ENCODE data around the gene RTBDN. TPM values are rescaled to one million over a fixed set of nuclear protein-coding genes. Genes with fewer than 3 reads are reported as not detected.

Gene RTBDN
- not detected for total RNA-seq
- long read RNA-seq, donor 1, result 0 reads
- long read RNA-seq, donor 2, result 0 reads

GRCh38 chr19:12834566-12834943 is at the start of gene RTBDN:
RTBDN (minus strand) TSS chr19:12834579; CDS start chr19:12829979, 4,600 bp downstream.
- no peak for DNase-seq (ENCODE audit: low spot score)
- intact Hi-C loops (cut with DNase I), result no loop called here

GRCh38 chr19:12882589-12882988 is 48.2 kb upstream of the RTBDN start:
- intact Hi-C loops (cut with DNase I), result no loop called here
- no peak for DNase-seq (ENCODE audit: low spot score)

- DNase-seq (ENCODE audit: low spot score), result peak; percentile 99
- intact Hi-C loops (cut with DNase I), result no loop called here
Measured at GRCh38 chr19:12881172-12881808, 46.9 kb upstream of the RTBDN start, which contains the start of gene DNASE2. DNASE2 (minus strand) TSS chr19:12881449; CDS start chr19:12881375, 74 bp downstream.

- DNase-seq (ENCODE audit: low spot score), result no peak
- intact Hi-C loops (cut with DNase I), result no loop called here
Measured at GRCh38 chr19:12880551-12881171, 46.3 kb upstream of the RTBDN start.

GRCh38 chr19:12875086-12875485 is 40.7 kb upstream of the RTBDN start:
- intact Hi-C loops (cut with DNase I), result no loop called here
- no peak for DNase-seq (ENCODE audit: low spot score)

GRCh38 chr19:12873891-12874745 is 39.7 kb upstream of the RTBDN start:
- DNase-seq (ENCODE audit: low spot score), result no peak

GRCh38 chr19:12872941-12873890 is 38.8 kb upstream of the RTBDN start:
- intact Hi-C loops (cut with DNase I), result no loop called here
- DNase-seq (ENCODE audit: low spot score), result peak; percentile 91

More at GRCh38 chr19:12873891-12874745, 39.7 kb upstream of the RTBDN start:
- intact Hi-C loops (cut with DNase I), result no loop called here

- DNase-seq (ENCODE audit: low spot score), result no peak
- intact Hi-C loops (cut with DNase I), result no loop called here
Measured at GRCh38 chr19:12872255-12872654, 37.9 kb upstream of the RTBDN start.

- intact Hi-C loops (cut with DNase I), result no loop called here
- DNase-seq (ENCODE audit: low spot score), result no peak
Measured at GRCh38 chr19:12871681-12872080, 37.3 kb upstream of the RTBDN start.

GRCh38 chr19:12868540-12869112 is 34.2 kb upstream of the RTBDN start:
- DNase-seq (ENCODE audit: low spot score), result no peak
- intact Hi-C loops (cut with DNase I), result no loop called here

- intact Hi-C loops (cut with DNase I), result no loop called here
- no peak for DNase-seq (ENCODE audit: low spot score)
Measured at GRCh38 chr19:12867120-12868099, 33.0 kb upstream of the RTBDN start.

- intact Hi-C loops (cut with DNase I), result no loop called here
- DNase-seq (ENCODE audit: low spot score), result no peak
Measured at GRCh38 chr19:12866416-12867119, 32.2 kb upstream of the RTBDN start.

GRCh38 chr19:12865746-12866415 is 31.5 kb upstream of the RTBDN start:
- intact Hi-C loops (cut with DNase I), result no loop called here

GRCh38 chr19:12864721-12865715 is 30.6 kb upstream of the RTBDN start:
- intact Hi-C loops (cut with DNase I), result no loop called here
- no peak for DNase-seq (ENCODE audit: low spot score)

More at GRCh38 chr19:12865746-12866415, 31.5 kb upstream of the RTBDN start:
- no peak for DNase-seq (ENCODE audit: low spot score)

GRCh38 chr19:12864143-12864542 is 29.8 kb upstream of the RTBDN start:
- intact Hi-C loops (cut with DNase I), result no loop called here
- no peak for DNase-seq (ENCODE audit: low spot score)

Data from posterior vena cava (tissue), 2 donors.